ENCODE data around the gene RANBP17. TPM values are rescaled to one million over a fixed set of nuclear protein-coding genes. Genes with fewer than 3 reads are reported as not detected.

Gene RANBP17
- total and polyA plus RNA-seq, 2 experiments from 2014 or later, result 3.7 to 3.8 TPM

GRCh38 chr5:171050916-171051315 lies 189.1 kb downstream of the RANBP17 start:
- Histone ChIP-seq H3K4me2 (ENCODE audit: unreplicated experiment) (no peak overlapping the region), H3K9ac (no peak overlapping the region), H2AFZ (no peak overlapping the region), H3K79me2 (ENCODE audit: insufficient read depth) (no peaks in the 10 kb centered on the region), H3K4me1 (ENCODE audit: insufficient read depth) (no peaks in the 10 kb centered on the region), H3F3A (ENCODE audit: insufficient read depth) (no peaks in the 10 kb centered on the region), H3K27ac (no peak overlapping the region), H3K4me3 (no peak overlapping the region), H4K20me1 (ENCODE audit: insufficient read depth) (no peaks in the 10 kb centered on the region), H3K9me3 (ENCODE audit: low read depth) (no peaks in the 10 kb centered on the region), H3K9me2 (ENCODE audit: insufficient read depth) (no peaks in the 10 kb centered on the region), H3K27me3 (replicated peaks; ENCODE audit: insufficient read depth) (no peaks in the 10 kb centered on the region), H3K36me3 (ENCODE audit: low read depth) (no peaks in the 10 kb centered on the region)
- 54 to 68% methylated on average over 1 of the region's 1 CpG for WGBS, 2 experiments (ENCODE audit: low coverage in 1 of 2, low lambda C conversion rate in 2 of 2, missing lambda C conversion rate in 2 of 2)
- in situ Hi-C loops (cut with MboI), result no loop called here
- DNase-seq, result no peak
- TF ChIP-seq EZH2phosphoT487 (IDR thresholded peaks at IDR 0.05; ENCODE audit: insufficient read depth, low read depth) (no peak), EZH2 (IDR thresholded peaks at IDR 0.05; ENCODE audit: insufficient read depth, poor library complexity, severe bottlenecking) (no peak)

- no peak overlapping the region for H3K4me2 ChIP-seq (ENCODE audit: unreplicated experiment)
- no peaks in the 10 kb centered on the region for H3K27me3 ChIP-seq (replicated peaks; ENCODE audit: insufficient read depth)
- no peaks in the 10 kb centered on the region for H3K9me3 ChIP-seq (ENCODE audit: low read depth)
- no peak overlapping the region for H2AFZ ChIP-seq
- no peaks in the 10 kb centered on the region for H3F3A ChIP-seq (ENCODE audit: insufficient read depth)
- TF ChIP-seq EZH2phosphoT487 (IDR thresholded peaks at IDR 0.05; ENCODE audit: insufficient read depth, low read depth) (no peak), EZH2 (IDR thresholded peaks at IDR 0.05; ENCODE audit: insufficient read depth, poor library complexity, severe bottlenecking) (no peak)
- no peak overlapping the region for H3K4me3 ChIP-seq
- no peak overlapping the region for H3K27ac ChIP-seq
- DNase-seq, result no peak
- no peaks in the 10 kb centered on the region for H3K9me2 ChIP-seq (ENCODE audit: insufficient read depth)
- 47 to 49% methylated on average over 3 of the region's 3 CpGs for WGBS, 2 experiments (ENCODE audit: low coverage in 1 of 2, low lambda C conversion rate in 2 of 2, missing lambda C conversion rate in 2 of 2)
- in situ Hi-C loops (cut with MboI), result no loop called here
- H3K9ac ChIP-seq, result no peak overlapping the region
- H3K36me3 ChIP-seq (ENCODE audit: low read depth), result no peaks in the 10 kb centered on the region
- H4K20me1 ChIP-seq (ENCODE audit: insufficient read depth), result no peaks in the 10 kb centered on the region
- no peaks in the 10 kb centered on the region for H3K4me1 ChIP-seq (ENCODE audit: insufficient read depth)
- H3K79me2 ChIP-seq (ENCODE audit: insufficient read depth), result no peaks in the 10 kb centered on the region
These were observed 194.1 kb downstream of the RANBP17 start for GRCh38 chr5:171055875-171056454.

GRCh38 chr5:171067540-171068130 lies 205.8 kb downstream of the RANBP17 start:
- Histone ChIP-seq H3K27ac (no peak overlapping the region), H3K4me1 (ENCODE audit: insufficient read depth) (no peaks in the 10 kb centered on the region), H3K9ac (no peak overlapping the region), H2AFZ (no peak overlapping the region), H4K20me1 (ENCODE audit: insufficient read depth) (no peaks in the 10 kb centered on the region), H3K27me3 (replicated peaks; ENCODE audit: insufficient read depth) (no peaks in the 10 kb centered on the region), H3K9me3 (ENCODE audit: low read depth) (no peaks in the 10 kb centered on the region), H3K79me2 (ENCODE audit: insufficient read depth) (no peaks in the 10 kb centered on the region), H3K9me2 (ENCODE audit: insufficient read depth) (no peaks in the 10 kb centered on the region), H3F3A (ENCODE audit: insufficient read depth) (no peaks in the 10 kb centered on the region), H3K36me3 (ENCODE audit: low read depth) (no peaks in the 10 kb centered on the region; the same call in 1 of the 2 replicates), H3K4me2 (ENCODE audit: unreplicated experiment) (no peak overlapping the region), H3K4me3 (no peak overlapping the region)
- 32% methylated on average over 2 of the region's 2 CpGs for WGBS, 2 experiments (ENCODE audit: low coverage in 1 of 2, low lambda C conversion rate in 2 of 2, missing lambda C conversion rate in 2 of 2)
- in situ Hi-C loops (cut with MboI), result no loop called here
- no peak for TF ChIP-seq EZH2phosphoT487 (IDR thresholded peaks at IDR 0.05; ENCODE audit: insufficient read depth, low read depth)
- TF ChIP-seq EZH2 (IDR thresholded peaks at IDR 0.05; ENCODE audit: insufficient read depth, poor library complexity, severe bottlenecking), result no peak
- peak; percentile 2 for DNase-seq

GRCh38 chr5:171074747-171075146 lies 212.9 kb downstream of the RANBP17 start:
- Histone ChIP-seq H3K36me3 (ENCODE audit: low read depth) (no peaks in the 10 kb centered on the region), H3F3A (ENCODE audit: insufficient read depth) (no peaks in the 10 kb centered on the region), H3K27me3 (replicated peaks; ENCODE audit: insufficient read depth) (no peaks in the 10 kb centered on the region), H3K4me3 (no peak overlapping the region), H3K9me3 (ENCODE audit: low read depth) (no peaks in the 10 kb centered on the region), H2AFZ (no peak overlapping the region), H3K9me2 (ENCODE audit: insufficient read depth) (no peaks in the 10 kb centered on the region), H3K9ac (no peak overlapping the region), H3K79me2 (ENCODE audit: insufficient read depth) (no peaks in the 10 kb centered on the region), H4K20me1 (ENCODE audit: insufficient read depth) (no peaks in the 10 kb centered on the region), H3K4me2 (ENCODE audit: unreplicated experiment) (no peak overlapping the region), H3K27ac (no peak overlapping the region), H3K4me1 (ENCODE audit: insufficient read depth) (no peaks in the 10 kb centered on the region)
- in situ Hi-C loops (cut with MboI), result no loop called here
- no peak for DNase-seq
- WGBS, 2 experiments (ENCODE audit: low coverage in 1 of 2, low lambda C conversion rate in 2 of 2, missing lambda C conversion rate in 2 of 2), result 74 to 75% methylated on average over 5 of the region's 5 CpGs
- no peak for TF ChIP-seq EZH2phosphoT487 (IDR thresholded peaks at IDR 0.05; ENCODE audit: insufficient read depth, low read depth)
- no peak for TF ChIP-seq EZH2 (IDR thresholded peaks at IDR 0.05; ENCODE audit: insufficient read depth, poor library complexity, severe bottlenecking)
